Measurements from ENCODE around the gene SPTBN1.

- no peak for TF ChIP-seq CTCF (conservative IDR thresholded peaks at IDR 0.05; ENCODE audit: low read length)
- no peak for TF ChIP-seq EZH2phosphoT487 (IDR thresholded peaks at IDR 0.05; ENCODE audit: borderline replicate concordance)
Measured at GRCh38 chr2:54557211-54557600, 101.1 kb downstream of the SPTBN1 start.
